GM23248 (cell line): Measurements from ENCODE around the gene NDEL1. TPM values are rescaled to one million over a fixed set of nuclear protein-coding genes. Genes with fewer than 3 reads are reported as not detected.

Experiments
- DNase-seq: peaks from one replicate; pipeline ENCODE4 v3.0.0-alpha.2; 2015
- H2AFZ ChIP-seq: fragments of 200-600 bp; sonication (generic); 2 replicates; pipeline ENCODE4 v1.6.1; 2016; ENCODE audit warnings: antibody characterized with exemption
- H3F3A ChIP-seq: fragments of 200-600 bp; sonication (generic); 2 replicates; pipeline ENCODE4 v1.6.1; 2016; ENCODE audit warnings: mild to moderate bottlenecking, antibody characterized with exemption, mixed run types; ENCODE audit not compliant: insufficient read depth
- H3K27ac ChIP-seq: fragments of 200-600 bp; sonication (generic); 2 replicates; pipeline ENCODE4 v1.5.1; 2016; ENCODE audit warnings: mild to moderate bottlenecking
- H3K27me3 ChIP-seq: fragments of 200-600 bp; sonication (generic); replicated peaks from 2 replicates; pipeline ENCODE4 v1.6.1; 2016; ENCODE audit warnings: mild to moderate bottlenecking; ENCODE audit not compliant: insufficient read depth
- H3K36me3 ChIP-seq: fragments of 200-600 bp; sonication (generic); 2 replicates; pipeline ENCODE4 v1.6.1; 2016; ENCODE audit warnings: low read depth, mild to moderate bottlenecking
- H3K4me1 ChIP-seq: fragments of 200-600 bp; sonication (generic); 2 replicates; pipeline ENCODE4 v1.6.1; 2016; ENCODE audit warnings: mild to moderate bottlenecking; ENCODE audit not compliant: insufficient read depth
- H3K4me2 ChIP-seq: fragments of 200-600 bp; sonication (generic); one replicate; pipeline ENCODE4 v1.6.1; 2016; ENCODE audit warnings: mild to moderate bottlenecking; ENCODE audit not compliant: unreplicated experiment
- H3K4me3 ChIP-seq: fragments of 200-600 bp; sonication (generic); 2 replicates; pipeline ENCODE4 v1.5.1; 2016; ENCODE audit warnings: mild to moderate bottlenecking
- H3K79me2 ChIP-seq: fragments of 200-600 bp; sonication (generic); 2 replicates; pipeline ENCODE4 v1.6.1; 2016; ENCODE audit warnings: mild to moderate bottlenecking; ENCODE audit not compliant: insufficient read depth
- H3K9ac ChIP-seq: fragments of 200-600 bp; sonication (generic); 2 replicates; pipeline ENCODE4 v1.6.1; 2016; ENCODE audit warnings: mild to moderate bottlenecking
- H3K9me2 ChIP-seq: fragments of 200-600 bp; sonication (generic); 2 replicates; pipeline ENCODE4 v1.6.1; 2016; ENCODE audit warnings: mixed run types, mild to moderate bottlenecking, moderate library complexity; ENCODE audit not compliant: insufficient read depth
- H3K9me3 ChIP-seq: fragments of 200-600 bp; sonication (generic); one replicate; pipeline ENCODE4 v1.6.1; 2017; ENCODE audit warnings: low read depth
- H4K20me1 ChIP-seq: fragments of 200-600 bp; sonication (generic); 2 replicates; pipeline ENCODE4 v1.6.0; 2016; ENCODE audit not compliant: insufficient read depth
- EZH2 ChIP-seq: fragments of 200-600 bp; sonication (generic); IDR thresholded peaks from 2 replicates; pipeline ENCODE4 v1.6.1; 2018; ENCODE audit warnings: antibody characterized with exemption, mild to moderate bottlenecking; ENCODE audit not compliant: insufficient read depth, poor library complexity, severe bottlenecking
- EZH2phosphoT487 ChIP-seq: fragments of 200-600 bp; sonication (generic); IDR thresholded peaks from 2 replicates; pipeline ENCODE4 v1.6.1; 2018; ENCODE audit warnings: antibody characterized with exemption, moderate library complexity, mild to moderate bottlenecking, low read depth; ENCODE audit not compliant: insufficient read depth
- WGBS, 2 experiments: methylation state at CpG; one replicate each; pipeline ENCODE4 v1.1.6; 2015 to 2017; ENCODE audit warnings: low lambda C conversion rate in 2 of 2, low coverage in 1 of 2; ENCODE audit errors: missing lambda C conversion rate in 2 of 2; 5-methylcytosine and 5-hydroxymethylcytosine counted together
- in situ Hi-C: fragments of 300-500 bp; cut with MboI; formaldehyde crosslinking; loops from 2 replicates; pipeline ENCODE4 v1.15.0; 2020
- polyA plus RNA-seq: library from polyadenylated mRNA; unstranded; fragments of >200 nt; fragmentation: Nextera tagmentation; extraction: Ambion mirVana; gene quantifications from 2 replicates; pipeline ENCODE4 v1.2.1, GENCODE V29; 2016
- total RNA-seq: library from RNA; depleted of rRNA; stranded (reverse); fragments of >200 nt; shearing (Covaris generic); gene quantifications from 2 replicates; pipeline ENCODE4 v1.2.3, GENCODE V29; 2014

NDEL1 gene
- total and polyA plus RNA-seq, 2 experiments from 2014 or later = 74.9 to 111 TPM

GRCh38 chr17:8421571-8421970, 14.1 kb upstream of the NDEL1 start:
- H3K27me3 ChIP-seq = no peaks in the 10 kb centered on the region
- TF ChIP-seq EZH2 (no peak), EZH2phosphoT487 (no peak)
- no peaks in the 10 kb centered on the region for H3K9me2 ChIP-seq
- no peak overlapping the region for H3K9ac ChIP-seq
- no peak overlapping the region for H2AFZ ChIP-seq
- peak; percentile 71 for DNase-seq
- H3K4me2 ChIP-seq = no peak overlapping the region
- in situ Hi-C loops = no loop called here
- no peak overlapping the region for H3K4me3 ChIP-seq
- H3K9me3 ChIP-seq = no peaks in the 10 kb centered on the region
- no peaks in the 10 kb centered on the region for H3K36me3 ChIP-seq
- peaks cover 20% of the 10 kb centered on the region for H3F3A ChIP-seq
- H4K20me1 ChIP-seq = no peaks in the 10 kb centered on the region
- no peak overlapping the region for H3K27ac ChIP-seq
- WGBS, 2 experiments = 34 to 35% methylated on average over 3 of the region's 3 CpGs
- H3K4me1 ChIP-seq = peaks cover 8% of the 10 kb centered on the region
- no peaks in the 10 kb centered on the region for H3K79me2 ChIP-seq

GRCh38 chr17:8426094-8426720, 9.5 kb upstream of the NDEL1 start:
- WGBS, 2 experiments = 66 to 67% methylated on average over 6 of the region's 6 CpGs
- Histone ChIP-seq H4K20me1 (no peaks in the 10 kb centered on the region), H3K27me3 (no peaks in the 10 kb centered on the region), H3K4me2 (no peak overlapping the region), H3K9me3 (no peaks in the 10 kb centered on the region), H3K27ac (no peak overlapping the region), H3K4me3 (no peak overlapping the region), H3K9ac (no peak overlapping the region), H3K79me2 (no peaks in the 10 kb centered on the region), H3K36me3 (no peaks in the 10 kb centered on the region), H3F3A (peaks cover 13% of the 10 kb centered on the region), H3K4me1 (peaks cover 9% of the 10 kb centered on the region), H2AFZ (no peak overlapping the region), H3K9me2 (no peaks in the 10 kb centered on the region)
- TF ChIP-seq EZH2 = no peak
- no peak for TF ChIP-seq EZH2phosphoT487
- no peak for DNase-seq
- in situ Hi-C loops = no loop called here

DNA sequence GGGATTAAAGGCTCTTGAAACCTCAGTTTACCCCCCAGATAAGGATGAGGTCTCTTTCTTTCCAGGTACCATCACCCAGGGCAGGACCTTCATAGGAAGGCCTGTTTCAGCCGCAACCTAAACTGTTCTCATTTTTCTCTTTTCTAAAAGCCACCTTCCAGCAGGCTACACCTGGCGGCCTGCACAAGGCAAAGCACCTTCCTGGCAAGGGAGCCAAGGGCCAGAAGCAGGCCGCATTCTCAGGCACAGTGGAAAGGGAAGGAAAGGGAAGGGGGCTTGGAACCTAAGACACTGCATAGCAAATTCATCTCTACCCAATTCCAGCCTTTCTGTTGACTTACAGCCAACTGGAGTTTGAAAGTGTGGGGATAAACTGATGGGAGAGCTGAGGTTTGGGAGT, 8.9 kb upstream of the NDEL1 start:
- H4K20me1 ChIP-seq = no peaks in the 10 kb centered on the region
- no peak overlapping the region for H3K27ac ChIP-seq
- H3K9ac ChIP-seq = no peak overlapping the region
- H3K27me3 ChIP-seq = no peaks in the 10 kb centered on the region
- H3K4me1 ChIP-seq = peaks cover 14% of the 10 kb centered on the region
- H3F3A ChIP-seq = peaks cover 17% of the 10 kb centered on the region; the same call in 1 of the 2 replicates
- WGBS, 2 experiments = 87 to 95% methylated on average over 3 of the region's 3 CpGs
- H3K79me2 ChIP-seq = no peaks in the 10 kb centered on the region
- DNase-seq = no peak
- H3K36me3 ChIP-seq = no peaks in the 10 kb centered on the region
- TF ChIP-seq EZH2 (no peak), EZH2phosphoT487 (no peak)
- H3K9me2 ChIP-seq = no peaks in the 10 kb centered on the region
- H3K4me3 ChIP-seq = no peak overlapping the region
- no peaks in the 10 kb centered on the region for H3K9me3 ChIP-seq
- H2AFZ ChIP-seq = no peak overlapping the region
- H3K4me2 ChIP-seq = no peak overlapping the region
- in situ Hi-C loops = no loop called here

DNA sequence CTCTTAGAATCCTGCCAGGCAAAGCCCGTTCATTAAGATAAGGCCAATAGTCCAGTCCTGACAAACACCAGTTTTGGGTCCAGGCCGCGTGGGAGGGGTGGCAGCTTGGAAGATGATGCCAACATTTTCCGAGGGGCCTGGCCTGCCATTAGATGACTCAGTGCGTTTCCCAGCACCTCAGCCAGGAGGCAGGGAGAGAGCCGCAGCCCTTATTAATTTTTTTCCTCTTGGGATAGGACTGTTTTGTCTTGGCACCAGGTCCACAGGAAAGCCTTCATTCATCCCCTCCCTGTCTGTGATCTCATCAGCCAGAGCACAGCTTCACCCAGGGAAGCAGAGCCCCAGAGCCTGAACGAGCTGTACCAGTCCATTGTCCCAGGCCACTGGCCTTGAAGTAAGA, 4.7 kb upstream of the NDEL1 start:
- TF ChIP-seq EZH2phosphoT487 (no peak), EZH2 (no peak)
- Histone ChIP-seq H3K4me3 (no peak overlapping the region), H3K9me2 (no peaks in the 10 kb centered on the region), H3K27me3 (no peaks in the 10 kb centered on the region), H3K9ac (peak overlapping the region; percentile 68), H3F3A (peaks cover 19% of the 10 kb centered on the region; the same call in 1 of the 2 replicates), H4K20me1 (no peaks in the 10 kb centered on the region), H3K79me2 (peaks cover under 1% of the 10 kb centered on the region), H3K4me1 (peaks cover 18% of the 10 kb centered on the region), H3K27ac (peak overlapping the region; percentile 82), H3K36me3 (no peaks in the 10 kb centered on the region), H3K4me2 (peak overlapping the region; percentile 47), H2AFZ (peak overlapping the region; percentile 59), H3K9me3 (no peaks in the 10 kb centered on the region)
- in situ Hi-C loops = no loop called here
- DNase-seq = peak; percentile 95
- 2 to 3% methylated on average over 7 of the region's 7 CpGs for WGBS, 2 experiments
